ENCODE measurements around the gene TENM3.

The TENM3 gene

DNA sequence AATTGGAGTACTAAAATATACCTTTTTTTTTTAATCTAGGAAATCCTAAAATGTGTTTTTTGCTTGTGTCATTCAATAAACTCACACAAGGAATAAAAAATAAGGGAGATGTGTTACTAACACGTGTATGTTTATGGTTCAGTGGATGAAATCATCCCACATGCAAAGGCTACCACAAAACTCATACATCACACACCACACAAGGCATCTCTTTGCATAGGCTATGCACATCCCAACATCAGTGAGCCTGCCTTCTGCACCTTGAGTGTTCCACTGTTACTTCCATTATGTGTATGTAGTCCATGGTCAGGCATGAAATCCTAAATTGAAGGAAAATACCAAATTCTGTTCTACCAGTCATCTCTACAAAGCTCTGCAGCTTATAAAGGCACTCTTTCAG is 460.9 kb downstream of the TENM3 start:
- H3K4me2 ChIP-seq (ENCODE audit: low read depth, low read length): no peak overlapping the region
- DNase-seq: no peak
- TF ChIP-seq CTCF (IDR thresholded peaks at IDR 0.05; ENCODE audit: low read length) (no peak), EZH2 (optimal IDR thresholded peaks at IDR 0.05; ENCODE audit: low read depth, low read length) (no peak), EZH2phosphoT487 (IDR thresholded peaks at IDR 0.05; ENCODE audit: low read length) (no peak)

GRCh38 chr4:182704948-182705347 is 461.7 kb downstream of the TENM3 start:
- DNase-seq: no peak
- no peaks in the 10 kb centered on the region for H3K27me3 ChIP-seq (replicated peaks; ENCODE audit: insufficient read depth, low read length)
- H3K9me3 ChIP-seq (replicated peaks; ENCODE audit: insufficient read depth, low read length): no peaks in the 10 kb centered on the region
- H3K9me2 ChIP-seq (replicated peaks; ENCODE audit: insufficient read depth, low read length): no peaks in the 10 kb centered on the region
- no peaks in the 10 kb centered on the region for H4K20me1 ChIP-seq (ENCODE audit: insufficient read depth, low read length)
- no peaks in the 10 kb centered on the region for H3F3A ChIP-seq (ENCODE audit: insufficient read depth, low read length)
- no peak overlapping the region for H3K27ac ChIP-seq (ENCODE audit: low read length)
- TF ChIP-seq EZH2phosphoT487 (IDR thresholded peaks at IDR 0.05; ENCODE audit: low read length) (no peak), EZH2 (optimal IDR thresholded peaks at IDR 0.05; ENCODE audit: low read depth, low read length) (no peak), CTCF (IDR thresholded peaks at IDR 0.05; ENCODE audit: low read length) (no peak)
- no peak overlapping the region for H3K9ac ChIP-seq (ENCODE audit: low read length)
- no peak overlapping the region for H2AFZ ChIP-seq (ENCODE audit: low read length)
- H3K36me3 ChIP-seq (replicated peaks; ENCODE audit: insufficient read depth, low read length): no peaks in the 10 kb centered on the region
- no peaks in the 10 kb centered on the region for H3K79me2 ChIP-seq (ENCODE audit: low read length)
- H3K4me2 ChIP-seq (ENCODE audit: low read depth, low read length): no peak overlapping the region
- H3K4me1 ChIP-seq (ENCODE audit: low read length): no peaks in the 10 kb centered on the region
- H3K4me3 ChIP-seq (ENCODE audit: low read length): no peak overlapping the region

More for the DNA sequence above, 460.9 kb downstream of the TENM3 start:
- Histone ChIP-seq H2AFZ (ENCODE audit: low read length) (no peak overlapping the region), H3K9me3 (replicated peaks; ENCODE audit: insufficient read depth, low read length) (no peaks in the 10 kb centered on the region), H3K4me3 (ENCODE audit: low read length) (no peak overlapping the region), H3K9me2 (replicated peaks; ENCODE audit: insufficient read depth, low read length) (no peaks in the 10 kb centered on the region), H3K36me3 (replicated peaks; ENCODE audit: insufficient read depth, low read length) (no peaks in the 10 kb centered on the region), H3K27ac (ENCODE audit: low read length) (no peak overlapping the region), H3K27me3 (replicated peaks; ENCODE audit: insufficient read depth, low read length) (no peaks in the 10 kb centered on the region), H3F3A (ENCODE audit: insufficient read depth, low read length) (no peaks in the 10 kb centered on the region), H3K4me1 (ENCODE audit: low read length) (no peaks in the 10 kb centered on the region), H3K79me2 (ENCODE audit: low read length) (no peaks in the 10 kb centered on the region), H3K9ac (ENCODE audit: low read length) (no peak overlapping the region), H4K20me1 (ENCODE audit: insufficient read depth, low read length) (no peaks in the 10 kb centered on the region)

- Histone ChIP-seq H3K36me3 (replicated peaks; ENCODE audit: insufficient read depth, low read length) (no peaks in the 10 kb centered on the region), H3F3A (ENCODE audit: insufficient read depth, low read length) (no peaks in the 10 kb centered on the region), H2AFZ (ENCODE audit: low read length) (no peak overlapping the region), H3K27ac (ENCODE audit: low read length) (no peak overlapping the region), H4K20me1 (ENCODE audit: insufficient read depth, low read length) (no peaks in the 10 kb centered on the region), H3K9ac (ENCODE audit: low read length) (no peak overlapping the region), H3K9me3 (replicated peaks; ENCODE audit: insufficient read depth, low read length) (no peaks in the 10 kb centered on the region), H3K4me2 (ENCODE audit: low read depth, low read length) (no peak overlapping the region), H3K9me2 (replicated peaks; ENCODE audit: insufficient read depth, low read length) (no peaks in the 10 kb centered on the region), H3K27me3 (replicated peaks; ENCODE audit: insufficient read depth, low read length) (no peaks in the 10 kb centered on the region), H3K79me2 (ENCODE audit: low read length) (no peaks in the 10 kb centered on the region), H3K4me3 (ENCODE audit: low read length) (no peak overlapping the region), H3K4me1 (ENCODE audit: low read length) (no peaks in the 10 kb centered on the region)
- TF ChIP-seq CTCF (IDR thresholded peaks at IDR 0.05; ENCODE audit: low read length) (no peak), EZH2phosphoT487 (IDR thresholded peaks at IDR 0.05; ENCODE audit: low read length) (no peak), EZH2 (optimal IDR thresholded peaks at IDR 0.05; ENCODE audit: low read depth, low read length) (no peak)
- no peak for DNase-seq
Measured at GRCh38 chr4:182705389-182705788, 462.2 kb downstream of the TENM3 start.

All from MM.1S (cell line).